Psoas muscle (tissue), 8 donors: ENCODE data around the gene PSMD7. TPM values are rescaled to one million over a fixed set of nuclear protein-coding genes. Genes with fewer than 3 reads are reported as not detected.

Source experiments
- ATAC-seq, 4 donors: fragments of 200-7000 bp; cut with Tn5 transposase; one replicate each; pipeline ENCODE4 v1.9.1; 2020; ENCODE audit warnings: moderate library complexity in 3 of 4, mild to moderate bottlenecking in 2 of 4
- DNase-seq, 2 donors: peaks; one replicate each; pipeline ENCODE4 v3.0.0-alpha.2; 2020
- H3K27ac ChIP-seq: fragments of 200-600 bp; one replicate; pipeline ENCODE4 v1.8.0; 2022
- H3K27me3 ChIP-seq, 3 donors: fragments of 200-600 bp in 1 of 3; one replicate each; pipeline versions ENCODE4 v1.6.1 to v1.8.0; 2013 to 2022; ENCODE audit warnings: low read length in 2 of 3, mild to moderate bottlenecking in 2 of 3, moderate library complexity in 1 of 3; ENCODE audit not compliant: insufficient read depth in 3 of 3
- H3K36me3 ChIP-seq, 2 donors: fragments of 200-600 bp in 1 of 2; one replicate each; pipeline versions ENCODE4 v1.6.1 to v1.8.0; 2013 to 2022; ENCODE audit warnings: low read depth in 1 of 2, mild to moderate bottlenecking in 1 of 2, moderate library complexity in 1 of 2; ENCODE audit not compliant: insufficient read depth in 1 of 2
- H3K4me1 ChIP-seq: fragments of 200-600 bp; one replicate; pipeline ENCODE4 v1.8.0; 2022
- H3K4me3 ChIP-seq: fragments of 200-600 bp; one replicate; pipeline ENCODE4 v1.8.0; 2022; ENCODE audit warnings: mild to moderate bottlenecking
- H3K9me3 ChIP-seq: fragments of 200-600 bp; one replicate; pipeline ENCODE4 v1.8.0; 2022
- WGBS, 3 donors: extraction: QIAGEN DNeasy Blood & Tissue Kit; methylation state at CpG; one replicate each; pipeline versions ENCODE4 v1.1.6 to v1.1.7; 2013; 5-methylcytosine and 5-hydroxymethylcytosine counted together
- intact Hi-C, 2 donors: fragments of 100-400 bp; cut with DNase I; formaldehyde crosslinking; loops; one replicate each; pipeline versions ENCODE4 v1.11.0 to v1.14.2; 2022
- long read RNA-seq, 2 donors: library from polyadenylated mRNA; unstranded; transcript quantifications; one replicate each; pipeline ENCODE4 v2.0.0, GENCODE V29; 2021
- polyA plus RNA-seq, 3 donors: library from polyadenylated mRNA; stranded (reverse); fragments of 200-250 nt; gene quantifications; one replicate each; pipeline ENCODE4 v1.2.3, GENCODE V29; 2013
- total RNA-seq, 4 donors: library from RNA; stranded (reverse); fragmentation: NEBNext Ultra II Directional in 2 of 4; extraction: Animal tissue kit (Norgen Biotek cat#: 25700) in 2 of 4; gene quantifications; one replicate each; pipeline versions ENCODE4 v1.2.1 to v1.2.4, GENCODE V29; 2021 to 2023
- TF ChIP-seq, protein P1 (sequence below): fragments of 200-600 bp; IDR thresholded peaks from one replicate; pipeline ENCODE4 v1.8.0; 2022; ENCODE audit warnings: antibody characterized with exemption
- donor health status: healthy with polysubstance abuse.
- donor health status: DM: no; HTN: no; CAD: no; lungs with moderate emphysema.
- donor health status: Bipolar disorder and iron deficiency.
- donor health status: healthy.
- donor health status: DM: yes; HTN: yes; CAD: no.
- donor health status: DM: no; HTN: no; CAD: no.
- donor health status: DM: no; HTN: no; CAD: no.
- donor health status: DM: yes; HTN: yes; CAD: no.

PSMD7 gene
- total RNA-seq (100 to 1,000 TPM; 122 to 230 (median 191) TPM), polyA plus RNA-seq (100 to 1,000 TPM; 192 to 223 (median 206) TPM)
- long read RNA-seq, donor 1, transcript PSMD7-201 (7 exons, 1,670 nt), result major isoform, 112 of 116 reads
- long read RNA-seq, donor 1, partial matches to known transcripts, result 1 of 116 reads
- long read RNA-seq, donor 1, other reads (novel, unspliced or antisense), result 3 of 116 reads
- long read RNA-seq, donor 2, transcript PSMD7-201 (7 exons, 1,670 nt), result major isoform, 254 of 274 reads
- long read RNA-seq, donor 2, partial matches to known transcripts, result 10 of 274 reads
- long read RNA-seq, donor 2, other reads (novel, unspliced or antisense), result 10 of 274 reads

- intact Hi-C loops, result loop anchor here in 1 of 2 donors (5.0 kb wide), 1 partner anchor 311 kb away; the partner anchor contains the start of gene GLG1
- Histone ChIP-seq H3K4me3 (peak within 1 kb of the TSS; percentile 85), H3K4me1 (peaks cover 31% of the 10 kb centered on the region), H3K27ac (peak within 1 kb of the TSS; percentile 97), H3K27me3 (no peaks in the 10 kb centered on the region), H3K36me3 (peaks cover 12 to 34% of the 10 kb centered on the region in 2 donors), H3K9me3 (peaks cover 3% of the 10 kb centered on the region)
- TF ChIP-seq, protein P1, sequence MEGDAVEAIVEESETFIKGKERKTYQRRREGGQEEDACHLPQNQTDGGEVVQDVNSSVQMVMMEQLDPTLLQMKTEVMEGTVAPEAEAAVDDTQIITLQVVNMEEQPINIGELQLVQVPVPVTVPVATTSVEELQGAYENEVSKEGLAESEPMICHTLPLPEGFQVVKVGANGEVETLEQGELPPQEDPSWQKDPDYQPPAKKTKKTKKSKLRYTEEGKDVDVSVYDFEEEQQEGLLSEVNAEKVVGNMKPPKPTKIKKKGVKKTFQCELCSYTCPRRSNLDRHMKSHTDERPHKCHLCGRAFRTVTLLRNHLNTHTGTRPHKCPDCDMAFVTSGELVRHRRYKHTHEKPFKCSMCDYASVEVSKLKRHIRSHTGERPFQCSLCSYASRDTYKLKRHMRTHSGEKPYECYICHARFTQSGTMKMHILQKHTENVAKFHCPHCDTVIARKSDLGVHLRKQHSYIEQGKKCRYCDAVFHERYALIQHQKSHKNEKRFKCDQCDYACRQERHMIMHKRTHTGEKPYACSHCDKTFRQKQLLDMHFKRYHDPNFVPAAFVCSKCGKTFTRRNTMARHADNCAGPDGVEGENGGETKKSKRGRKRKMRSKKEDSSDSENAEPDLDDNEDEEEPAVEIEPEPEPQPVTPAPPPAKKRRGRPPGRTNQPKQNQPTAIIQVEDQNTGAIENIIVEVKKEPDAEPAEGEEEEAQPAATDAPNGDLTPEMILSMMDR, result no peak
- ATAC-seq (peak; percentile 96 to 98 (median 98)), DNase-seq (peak; percentile 94 to 96)
- WGBS, 3 donors, result 0 to 1% (median 0%) methylated on average over 56 to 60 of the region's 60 CpGs
Measured at GRCh38 chr16:74296432-74297144, at the start of gene PSMD7. PSMD7 (plus strand) TSS chr16:74296814; CDS start chr16:74296915, 101 bp downstream.

- ATAC-seq, result no peak
- intact Hi-C loops, result no loop called here
Measured at GRCh38 chr16:74249254-74249653, 47.4 kb upstream of the PSMD7 start.

DNA sequence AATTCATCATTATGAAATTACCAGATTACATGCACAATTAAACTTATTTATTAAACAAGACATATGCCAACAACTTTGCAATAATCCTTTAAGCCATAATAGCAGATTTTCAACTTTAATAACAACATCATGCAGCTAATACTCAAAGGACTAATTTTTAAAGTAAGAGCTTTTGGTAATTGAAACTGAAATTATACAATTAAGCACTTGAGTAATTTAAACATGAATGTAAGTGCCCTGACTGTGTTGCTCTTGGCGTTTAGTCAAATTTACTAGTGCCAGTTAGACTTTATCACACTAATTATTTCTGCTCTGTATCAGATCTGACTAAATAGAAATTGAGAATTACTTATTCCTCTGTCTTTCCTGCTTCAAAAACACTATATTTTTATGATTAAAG, 46.8 kb upstream of the PSMD7 start:
- DNase-seq (no peak), ATAC-seq (no peak)
- no peak overlapping the region for H3K27ac ChIP-seq
- TF ChIP-seq, protein P1, result no peak
- H3K27me3 ChIP-seq, result no peaks in the 10 kb centered on the region
- H3K36me3 ChIP-seq, result no peaks in the 10 kb centered on the region
- H3K9me3 ChIP-seq, result no peaks in the 10 kb centered on the region
- no peaks in the 10 kb centered on the region for H3K4me1 ChIP-seq
- H3K4me3 ChIP-seq, result no peak overlapping the region
- intact Hi-C loops, result no loop called here
- WGBS, 3 donors, result 64 to 75% (median 68%) methylated on average over 1 of the region's 1 CpG

More at GRCh38 chr16:74249254-74249653, 47.4 kb upstream of the PSMD7 start:
- WGBS, 3 donors, result 70 to 79% (median 75%) methylated on average over 4 of the region's 4 CpGs
- no peak overlapping the region for H3K27ac ChIP-seq
- H3K4me3 ChIP-seq, result no peak overlapping the region
- no peak for DNase-seq
- no peaks in the 10 kb centered on the region for H3K4me1 ChIP-seq
- H3K9me3 ChIP-seq, result no peaks in the 10 kb centered on the region
- no peaks in the 10 kb centered on the region for H3K27me3 ChIP-seq
- TF ChIP-seq, protein P1, result no peak
- H3K36me3 ChIP-seq, result no peaks in the 10 kb centered on the region

- H3K36me3 ChIP-seq, result no peaks in the 10 kb centered on the region
- intact Hi-C loops, result no loop called here
- H3K4me3 ChIP-seq, result no peak overlapping the region
- H3K27ac ChIP-seq, result no peak overlapping the region
- ATAC-seq, result no peak
- H3K4me1 ChIP-seq, result no peaks in the 10 kb centered on the region
- H3K27me3 ChIP-seq, result no peaks in the 10 kb centered on the region
- no peaks in the 10 kb centered on the region for H3K9me3 ChIP-seq
- WGBS, 3 donors, result 67 to 76% (median 69%) methylated on average over 3 of the region's 3 CpGs
- no peak for DNase-seq
- TF ChIP-seq, protein P1, result no peak
Measured at GRCh38 chr16:74252329-74252728, 44.3 kb upstream of the PSMD7 start.
